HPDE6-E6E7 (cell line): ENCODE results near the gene AGRP.
"Not testable (repeated sequence)": the region's sequence is repeated elsewhere in the genome, so short reads cannot be mapped to it uniquely, and the experiment has no call there.

Source experiments
- DNase-seq: peaks from one replicate; pipeline ENCODE4 v3.0.0; 2011; ENCODE audit warnings: missing footprints; ENCODE audit errors: extremely low spot score

The AGRP gene

GRCh38 chr16:67483150-67483549 is at the start of gene AGRP:
Gene AGRP, minus strand, starts transcription at chr16:67483547. Its CDS starts 149 bp downstream, at chr16:67483398.
- no peak for DNase-seq

DNA sequence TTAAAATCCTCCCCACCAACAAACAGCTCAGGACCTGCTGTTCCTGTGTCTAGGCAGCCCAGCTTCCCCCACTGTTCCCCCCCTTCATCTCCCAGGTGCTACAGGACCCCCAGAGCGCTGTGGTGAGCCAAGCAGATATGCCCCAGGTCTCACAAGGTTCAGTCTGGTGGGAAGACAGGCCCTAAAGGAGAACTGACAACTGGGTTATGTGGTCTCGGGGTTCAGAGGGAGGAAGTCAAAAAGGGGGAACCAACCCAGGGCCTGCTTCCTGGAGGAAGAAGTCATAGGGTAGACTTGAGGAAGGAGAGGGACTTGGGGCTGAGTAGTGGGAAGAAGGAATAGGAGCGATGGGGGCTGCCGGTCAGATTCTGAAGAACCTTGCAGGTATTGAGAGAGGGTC is 47.9 kb upstream of the AGRP start:
- no peak for DNase-seq

DNA sequence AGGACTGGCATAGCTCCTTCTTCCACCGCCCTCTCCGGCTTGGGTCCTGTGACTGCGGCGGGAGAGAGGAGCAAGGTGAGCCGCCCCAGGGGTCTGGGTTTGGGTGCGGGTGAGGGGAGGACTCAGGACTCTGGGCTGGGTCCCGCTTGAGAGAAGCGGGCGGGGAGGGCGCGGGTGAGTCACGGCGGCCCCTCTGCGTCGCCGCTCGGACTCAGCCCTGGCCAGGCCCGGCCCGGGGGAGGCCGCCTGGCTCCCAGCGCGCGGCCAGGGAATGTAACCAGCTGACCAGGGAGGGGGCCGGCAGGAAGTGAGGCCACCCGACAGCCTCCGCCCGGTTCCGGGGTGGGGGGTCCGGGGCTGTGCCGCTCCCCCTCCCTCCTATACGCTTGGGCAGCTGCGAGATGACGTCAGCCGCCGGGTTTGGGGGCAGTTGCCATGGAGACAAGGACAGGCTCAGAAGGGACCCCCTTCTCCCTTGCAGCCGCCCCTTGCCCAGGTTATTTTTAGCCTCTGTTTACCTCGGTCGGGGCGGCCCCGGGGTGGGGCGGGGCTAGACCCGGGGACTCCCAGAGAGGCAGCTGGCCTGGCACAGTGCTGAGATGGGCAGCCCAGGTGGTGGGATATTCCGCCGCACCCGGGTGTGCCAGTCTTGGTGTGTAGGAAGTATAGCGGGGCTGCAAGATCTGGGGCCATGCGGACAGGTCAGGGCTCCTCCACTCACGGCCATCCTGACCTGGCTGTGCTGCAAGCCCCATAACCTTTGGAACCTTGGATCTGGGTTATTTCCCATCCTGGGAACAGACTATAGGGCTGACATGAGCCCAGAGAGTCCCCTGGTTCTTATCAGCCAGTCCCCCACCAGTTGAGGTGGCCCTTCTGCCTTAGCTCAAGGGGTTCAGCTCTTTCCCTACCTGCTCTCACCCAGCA is 46.9 kb upstream of the AGRP start:
- no peak for DNase-seq

- no peak for DNase-seq
Observed at GRCh38 chr16:67529582-67530012, 46.2 kb upstream of the AGRP start.

- peak; percentile 72 for DNase-seq
Observed at GRCh38 chr16:67528870-67529581, 45.7 kb upstream of the AGRP start.

- DNase-seq: no peak
Observed at GRCh38 chr16:67528222-67528869, 45.0 kb upstream of the AGRP start, which contains the start of gene RIPOR1. Gene RIPOR1, plus strand, starts transcription at chr16:67528829. Its CDS starts 9,618 bp downstream, at chr16:67538447.

DNA sequence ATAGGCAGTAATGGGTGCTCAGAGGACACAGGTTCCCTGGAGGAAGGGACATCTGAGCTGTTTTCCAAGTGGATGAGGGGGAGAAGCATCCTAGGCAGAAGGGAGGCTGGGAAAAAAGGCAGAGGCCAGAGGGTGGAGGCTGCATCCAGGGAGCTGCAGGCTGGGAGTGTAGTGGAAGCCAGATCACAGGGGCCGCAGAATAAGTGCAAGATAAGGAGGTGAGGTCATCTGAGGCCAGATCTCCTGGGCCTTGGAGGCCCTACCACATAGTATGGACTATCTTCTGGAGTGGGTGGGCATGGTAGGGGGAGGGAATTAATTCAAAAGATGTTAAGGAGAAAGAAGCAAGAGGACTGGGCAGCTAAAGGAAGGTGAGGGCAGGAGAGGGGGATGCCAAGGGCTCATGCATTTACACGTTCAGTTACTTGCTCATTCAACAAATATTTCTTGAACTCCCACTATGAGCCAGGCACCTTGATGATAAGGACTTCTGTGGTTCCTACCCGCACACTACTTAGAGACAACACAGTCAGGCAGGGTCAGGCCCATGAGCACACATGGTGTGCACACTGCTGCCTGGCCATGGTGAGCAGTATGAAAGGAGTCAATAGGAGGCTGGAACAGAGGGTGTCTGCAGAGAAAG is 42.9 kb upstream of the AGRP start:
- no peak for DNase-seq

DNA sequence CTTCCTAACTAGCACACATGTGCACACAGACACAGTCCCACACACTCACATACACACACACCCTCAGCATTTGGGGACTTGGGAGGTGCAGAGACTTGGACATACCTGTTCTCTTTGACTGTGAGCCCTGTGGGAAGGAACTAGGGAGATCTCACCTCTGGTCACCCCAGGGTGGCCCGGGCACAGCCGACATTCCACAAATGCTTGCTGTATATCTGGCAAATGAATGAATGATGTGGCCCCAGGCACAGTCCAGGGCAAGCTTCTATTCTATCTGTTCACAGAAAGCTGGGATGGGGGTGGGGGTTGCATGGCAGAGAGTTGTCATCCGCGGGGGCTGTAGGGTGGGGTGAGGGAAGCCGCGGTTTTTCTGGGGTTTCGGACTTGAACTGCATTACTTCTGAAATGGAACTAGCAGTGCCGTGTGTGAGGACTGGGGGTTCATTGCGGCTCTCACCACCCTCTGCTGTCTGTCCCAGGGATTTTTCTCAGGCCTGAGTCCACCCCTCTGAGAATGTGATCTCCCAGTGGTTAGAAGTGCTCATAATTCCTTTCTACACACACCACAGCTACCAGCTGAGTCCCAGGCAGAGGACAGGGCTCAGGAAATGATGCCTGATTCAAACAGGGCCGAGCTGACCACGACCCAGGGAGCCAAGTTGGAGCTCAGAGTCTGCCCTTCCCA is 42.0 kb upstream of the AGRP start:
- DNase-seq: no peak

DNA sequence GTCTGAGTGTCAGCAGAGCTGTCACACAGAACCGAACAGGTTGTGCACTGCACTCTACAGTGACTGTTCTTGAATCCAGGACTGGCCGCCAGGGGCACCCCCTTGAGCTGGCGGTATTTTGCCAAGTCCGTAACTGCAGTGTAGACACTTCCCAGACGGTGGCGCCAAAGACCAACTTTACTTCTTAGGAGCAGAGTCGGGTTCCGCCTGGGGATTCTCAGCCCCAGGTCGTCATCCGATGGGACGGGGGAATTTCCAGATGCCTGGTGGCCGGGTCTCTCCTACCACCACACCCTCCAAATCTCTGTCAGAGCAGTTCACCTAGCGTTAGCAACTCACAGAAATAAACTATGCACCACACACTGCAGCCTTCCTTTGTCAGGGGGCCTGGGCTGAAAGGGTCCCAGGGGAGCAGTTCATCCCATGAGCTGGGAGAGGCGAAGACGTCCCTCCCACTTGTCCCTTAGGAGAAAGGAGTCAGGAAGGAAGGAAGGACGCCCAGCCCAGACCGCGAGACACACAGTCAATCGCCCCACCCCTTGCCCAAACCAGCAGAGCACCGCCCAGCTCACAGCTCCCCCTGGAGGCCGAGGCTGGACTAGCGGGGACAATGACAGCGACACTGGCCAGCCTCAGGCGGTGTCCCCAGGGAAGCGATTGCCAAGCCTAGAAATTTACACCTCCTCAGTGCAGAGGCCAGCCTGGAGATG is 37.9 kb upstream of the AGRP start:
- DNase-seq: peak; percentile 99

- no peak for DNase-seq
Observed at GRCh38 chr16:67519242-67519641, 35.9 kb upstream of the AGRP start.

DNA sequence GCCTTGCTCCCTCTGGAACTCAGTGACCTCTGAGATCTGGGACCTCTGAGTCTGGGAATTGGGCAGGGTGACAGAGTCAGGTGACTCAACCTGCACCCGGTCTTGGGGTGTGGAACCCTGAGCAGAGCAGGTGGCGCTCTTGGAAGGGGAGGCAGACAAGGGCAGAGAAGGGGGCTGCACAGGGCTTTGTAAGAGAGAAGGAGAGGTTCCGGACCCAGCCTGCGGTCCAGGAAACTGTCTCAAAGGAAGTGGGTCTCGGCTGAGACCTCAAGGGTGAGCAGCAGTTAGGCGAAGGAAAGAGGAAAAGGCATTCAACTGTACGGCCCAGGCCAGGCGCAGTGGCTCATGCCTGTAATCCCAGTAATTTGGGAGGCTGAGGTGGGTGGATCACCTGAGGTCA is 35.3 kb upstream of the AGRP start:
- DNase-seq: no peak

GRCh38 chr16:67517661-67518423 is 34.5 kb upstream of the AGRP start:
- no peak for DNase-seq

- DNase-seq: no peak
Observed at GRCh38 chr16:67517155-67517445, 33.8 kb upstream of the AGRP start.

- DNase-seq: no peak
Observed at GRCh38 chr16:67516296-67517154, 33.2 kb upstream of the AGRP start.

DNA sequence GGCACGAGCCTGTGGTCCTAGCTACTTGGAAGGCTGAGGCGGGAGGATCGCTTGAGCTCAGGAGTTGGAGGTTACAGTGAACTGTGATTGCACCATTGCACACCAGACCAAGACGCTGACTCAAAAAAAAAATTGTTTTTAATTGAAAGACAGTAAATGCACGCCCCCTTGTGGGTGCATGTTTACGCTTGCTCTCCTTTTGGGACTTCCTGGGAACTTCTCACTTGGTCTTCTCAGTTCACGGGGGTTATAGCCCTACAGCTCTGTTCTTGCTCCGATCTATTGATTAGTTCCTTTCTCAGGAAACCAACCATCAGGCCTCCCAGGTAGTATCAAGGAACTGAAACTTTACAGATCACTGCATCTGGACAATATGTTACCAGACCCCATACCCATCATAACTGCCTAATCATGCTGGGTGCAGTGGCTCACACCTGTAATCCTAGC is 31.1 kb upstream of the AGRP start:
- no peak for DNase-seq

GRCh38 chr16:67513892-67514291 is 30.5 kb upstream of the AGRP start:
- not testable (repeated sequence) for DNase-seq

DNA sequence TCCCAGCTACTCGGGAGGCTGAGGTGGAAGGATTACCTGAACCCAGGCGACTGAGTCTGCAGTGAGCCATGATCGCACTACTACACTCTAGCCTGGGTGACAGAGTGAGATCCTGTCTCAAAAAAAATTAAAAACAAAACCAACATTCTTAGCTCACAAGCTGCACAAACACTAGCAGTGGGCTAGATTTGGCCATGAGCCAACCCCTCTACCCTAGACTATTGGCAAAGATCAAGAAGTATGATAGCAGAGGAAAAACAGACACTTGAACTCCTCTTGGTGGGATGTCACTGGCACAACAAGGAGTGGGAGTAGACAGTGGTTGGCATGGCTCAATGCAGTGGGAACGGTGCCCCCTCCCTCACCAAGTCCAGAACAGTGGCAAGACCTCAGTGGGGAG is 25.7 kb upstream of the AGRP start:
- DNase-seq: no peak

DNA sequence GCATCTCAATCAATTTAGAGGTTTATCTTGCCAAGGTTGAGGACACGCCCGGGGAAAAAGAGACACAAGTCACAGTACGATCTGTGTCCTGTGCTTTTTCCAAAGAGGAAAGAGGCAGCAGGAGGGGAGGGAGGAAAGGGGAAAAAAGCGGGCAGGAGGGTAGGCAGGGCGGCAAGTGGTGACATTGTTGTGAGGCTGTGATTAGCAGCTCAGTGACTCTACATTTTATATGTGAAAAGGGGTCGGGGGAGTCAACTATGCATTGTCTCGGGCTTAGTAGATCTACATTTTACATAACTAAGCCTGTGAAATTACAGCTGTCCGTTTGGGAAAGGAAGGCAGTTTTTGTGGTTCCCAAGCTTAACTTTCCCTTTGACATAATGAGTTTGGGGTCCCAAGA is 23.1 kb upstream of the AGRP start:
- no peak for DNase-seq
